Right forelimb (tissue), 1 donor: ENCODE data around the gene SLC25A51.

Source experiments
- DNase-seq: peaks from one replicate; pipeline ENCODE4 v3.0.0-alpha.2; 2018

The SLC25A51 gene

DNA sequence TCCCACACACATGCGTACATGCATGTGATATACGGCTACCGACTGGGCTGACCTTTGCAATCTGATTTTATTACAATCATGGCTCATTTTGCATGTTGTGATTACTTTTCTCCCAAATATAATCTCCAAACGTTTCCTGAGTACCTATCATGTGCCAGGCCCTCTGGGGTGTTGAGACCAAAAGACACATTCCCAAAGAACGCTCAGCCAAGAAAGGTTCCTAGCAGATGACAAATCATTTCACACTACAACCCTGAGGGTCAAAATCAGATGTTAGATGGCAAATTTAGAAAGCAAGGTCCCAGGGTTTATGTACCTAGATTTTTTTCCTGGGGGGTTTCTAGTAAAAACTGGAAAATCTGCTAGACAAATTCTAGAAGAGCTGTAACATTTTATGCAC is 32.4 kb upstream of the SLC25A51 start:
- no peak for DNase-seq

DNA sequence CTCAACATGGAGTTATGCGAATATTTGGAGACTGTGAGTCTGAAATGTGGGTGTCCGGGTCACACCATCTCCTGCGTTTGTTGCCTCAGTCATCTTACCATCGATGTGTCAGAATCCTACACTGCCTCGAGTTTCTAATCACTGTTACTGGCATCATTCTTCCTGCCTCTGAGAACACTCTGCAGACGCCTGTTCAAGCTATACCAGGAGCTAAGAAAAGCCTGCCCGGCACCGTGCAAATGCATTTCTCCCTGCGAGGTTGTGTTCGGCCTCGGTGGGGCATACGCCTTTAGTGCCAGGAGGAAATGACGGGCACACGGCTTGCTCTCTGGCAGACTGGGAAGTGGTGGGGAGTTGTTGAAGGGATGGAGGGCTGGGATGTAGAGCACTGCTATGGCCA is 31.2 kb upstream of the SLC25A51 start:
- DNase-seq = no peak

DNA sequence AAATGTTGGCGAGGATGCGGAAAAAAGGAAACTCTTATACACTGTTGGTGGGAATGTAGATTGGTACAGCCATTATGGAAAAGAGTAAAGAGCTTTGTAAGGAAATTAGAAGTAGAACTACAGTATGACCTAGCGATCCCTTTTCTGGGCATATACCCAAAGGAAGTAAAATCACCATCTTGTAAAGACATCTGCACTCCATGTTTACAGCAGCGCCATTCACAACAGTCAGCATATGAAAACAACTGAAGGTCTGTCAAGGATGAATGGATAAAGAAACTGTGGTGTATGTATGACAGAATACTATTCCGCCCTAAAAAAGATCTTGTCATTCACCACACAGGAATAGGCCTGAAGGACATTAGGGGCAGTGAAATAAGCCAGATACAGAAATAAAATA is 27.7 kb upstream of the SLC25A51 start:
- no peak for DNase-seq

DNA sequence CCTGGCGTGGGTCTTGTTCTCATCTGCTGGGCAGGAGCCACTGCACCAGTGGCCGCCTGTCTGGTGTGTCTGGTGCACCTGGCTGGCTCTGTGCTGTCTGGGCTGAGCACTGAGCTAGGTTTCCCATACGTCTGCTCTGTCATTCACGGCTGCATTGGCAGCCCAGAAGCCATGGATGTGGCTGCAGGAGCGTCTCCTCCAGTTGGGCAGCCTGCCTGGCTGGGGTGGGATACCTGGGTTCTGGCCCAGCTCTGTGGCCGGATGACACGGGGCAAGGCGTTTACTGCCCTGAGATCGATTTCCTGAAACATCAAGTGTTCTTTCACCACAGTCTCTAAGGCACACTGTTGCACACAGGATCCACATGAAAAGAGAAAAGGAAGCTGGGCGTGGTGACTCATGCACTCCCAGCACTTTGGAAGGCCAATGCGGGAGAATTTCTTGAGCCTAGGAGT is 25.5 kb upstream of the SLC25A51 start:
- no peak for DNase-seq

DNA sequence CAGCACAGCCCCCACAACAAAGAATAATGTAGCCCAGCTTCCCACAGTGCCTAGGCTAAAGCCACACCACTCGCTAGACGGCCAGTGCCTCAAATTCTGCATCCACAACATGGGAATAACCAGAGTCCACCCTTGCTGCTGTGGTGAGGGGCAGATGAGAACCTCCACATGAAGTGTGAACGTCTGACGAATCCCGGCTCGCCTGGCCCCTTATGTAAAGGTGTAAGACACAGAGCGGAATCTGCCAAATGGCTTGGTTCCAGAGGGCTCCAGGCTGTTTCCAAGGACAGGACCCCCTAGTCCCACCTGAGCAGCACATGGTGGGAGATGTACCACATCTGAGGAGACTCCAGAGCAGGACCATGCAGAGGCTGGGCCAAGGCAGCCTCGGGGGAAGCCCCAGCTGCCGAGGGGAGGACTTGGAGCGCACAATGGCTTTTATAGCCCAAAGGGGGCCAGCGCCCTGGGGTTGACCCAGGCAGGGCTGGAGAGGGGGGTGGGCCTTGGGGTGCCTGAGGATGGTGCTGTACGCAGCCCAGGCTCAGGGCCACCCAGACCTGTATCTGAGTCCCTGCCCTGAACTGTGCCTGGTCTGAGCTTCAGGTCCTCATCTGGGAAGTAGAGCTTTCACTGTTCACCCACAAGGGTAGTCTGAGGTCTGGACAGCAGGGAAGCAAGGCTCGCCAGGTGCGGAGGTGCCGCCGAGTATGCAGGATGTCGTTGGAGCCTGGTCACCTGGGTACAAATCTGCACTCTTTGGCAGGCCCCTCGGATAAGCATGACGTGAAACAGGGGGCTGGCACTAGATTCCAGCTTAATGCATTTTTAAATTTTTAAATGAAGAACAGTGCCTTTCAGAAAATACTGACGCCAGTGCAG is 24.9 kb upstream of the SLC25A51 start:
- no peak for DNase-seq

DNA sequence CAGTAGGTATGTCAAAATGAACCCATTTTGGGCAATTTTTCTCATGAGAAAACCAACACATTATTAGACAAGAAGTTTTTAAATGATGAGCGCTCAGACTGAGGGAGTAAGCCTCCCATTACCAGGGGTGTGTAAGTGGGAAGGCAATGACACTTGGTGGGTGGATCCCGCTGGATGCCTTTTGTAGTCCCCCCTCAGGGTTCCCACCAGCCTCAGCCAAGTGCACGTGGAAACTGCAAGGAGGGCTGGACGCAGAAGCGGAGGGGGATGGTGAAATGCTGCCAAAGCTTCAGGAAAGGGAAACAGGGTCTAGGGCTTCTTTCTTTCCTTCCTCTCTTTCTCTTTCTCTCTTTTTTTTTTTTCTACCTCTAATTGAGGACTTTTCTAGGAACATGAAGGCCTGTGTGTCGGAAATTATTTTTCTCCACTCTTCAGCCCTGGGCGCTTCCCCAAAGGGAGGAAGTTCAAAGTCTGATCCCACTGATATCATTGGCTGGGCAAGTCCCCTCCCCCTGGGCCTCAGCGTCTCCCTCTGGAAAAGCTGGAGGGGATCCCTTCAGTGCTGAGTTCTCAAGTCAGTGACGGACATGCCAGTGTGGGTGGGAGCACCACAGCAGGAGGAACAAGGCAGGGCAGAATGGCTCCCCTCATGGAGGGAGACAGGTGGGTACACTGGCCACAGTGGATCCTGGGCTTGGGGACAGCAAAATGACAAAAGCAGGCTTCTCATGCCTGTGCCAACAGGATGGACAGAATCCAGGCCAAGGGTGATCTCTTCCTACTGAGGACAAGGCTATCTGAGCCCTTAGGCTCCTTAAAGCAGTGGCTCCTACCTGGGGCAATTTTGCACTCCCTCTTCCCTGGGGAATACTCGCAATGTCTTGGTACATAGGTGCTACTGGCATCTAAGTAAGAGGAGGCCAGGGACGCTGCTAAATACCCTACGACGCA is 23.9 kb upstream of the SLC25A51 start:
- DNase-seq = no peak

DNA sequence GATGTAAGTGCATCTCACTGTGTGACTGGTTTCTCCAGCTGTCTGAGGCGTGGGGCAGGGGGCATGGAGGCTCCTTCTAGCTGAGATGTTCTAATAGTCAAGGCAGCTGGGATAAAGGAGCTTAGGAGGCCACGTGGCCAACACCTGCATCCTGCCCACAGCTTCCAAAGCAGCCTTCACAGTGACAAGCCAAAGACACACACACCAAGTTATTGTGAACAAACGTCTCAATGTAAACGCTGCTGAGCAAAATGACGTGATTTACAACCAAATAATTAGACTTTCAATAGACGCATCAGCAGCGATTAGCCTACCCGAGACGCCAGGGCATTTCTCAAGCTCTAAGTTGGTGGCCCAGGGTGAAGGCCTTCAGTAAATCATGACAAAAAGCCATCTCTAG is 23.2 kb upstream of the SLC25A51 start:
- DNase-seq = no peak

DNA sequence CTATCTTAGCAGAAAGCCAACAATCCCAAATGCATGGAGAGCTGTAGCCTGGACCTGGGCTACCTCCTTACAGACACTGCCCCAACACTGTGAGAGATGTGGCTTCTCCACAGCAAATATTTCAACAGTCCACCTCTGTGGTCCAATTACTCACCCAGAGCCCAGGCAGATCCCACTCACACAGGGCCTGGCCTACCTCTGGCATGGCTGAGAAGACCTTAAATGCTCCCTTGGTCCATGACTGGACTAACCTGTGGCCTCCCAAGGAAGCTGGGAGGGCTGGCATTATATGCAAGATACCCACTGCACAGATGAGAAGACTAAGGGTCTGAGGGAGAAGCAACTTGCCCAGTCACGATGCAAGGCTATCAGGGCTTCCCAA is 22.8 kb upstream of the SLC25A51 start:
- DNase-seq = no peak

DNA sequence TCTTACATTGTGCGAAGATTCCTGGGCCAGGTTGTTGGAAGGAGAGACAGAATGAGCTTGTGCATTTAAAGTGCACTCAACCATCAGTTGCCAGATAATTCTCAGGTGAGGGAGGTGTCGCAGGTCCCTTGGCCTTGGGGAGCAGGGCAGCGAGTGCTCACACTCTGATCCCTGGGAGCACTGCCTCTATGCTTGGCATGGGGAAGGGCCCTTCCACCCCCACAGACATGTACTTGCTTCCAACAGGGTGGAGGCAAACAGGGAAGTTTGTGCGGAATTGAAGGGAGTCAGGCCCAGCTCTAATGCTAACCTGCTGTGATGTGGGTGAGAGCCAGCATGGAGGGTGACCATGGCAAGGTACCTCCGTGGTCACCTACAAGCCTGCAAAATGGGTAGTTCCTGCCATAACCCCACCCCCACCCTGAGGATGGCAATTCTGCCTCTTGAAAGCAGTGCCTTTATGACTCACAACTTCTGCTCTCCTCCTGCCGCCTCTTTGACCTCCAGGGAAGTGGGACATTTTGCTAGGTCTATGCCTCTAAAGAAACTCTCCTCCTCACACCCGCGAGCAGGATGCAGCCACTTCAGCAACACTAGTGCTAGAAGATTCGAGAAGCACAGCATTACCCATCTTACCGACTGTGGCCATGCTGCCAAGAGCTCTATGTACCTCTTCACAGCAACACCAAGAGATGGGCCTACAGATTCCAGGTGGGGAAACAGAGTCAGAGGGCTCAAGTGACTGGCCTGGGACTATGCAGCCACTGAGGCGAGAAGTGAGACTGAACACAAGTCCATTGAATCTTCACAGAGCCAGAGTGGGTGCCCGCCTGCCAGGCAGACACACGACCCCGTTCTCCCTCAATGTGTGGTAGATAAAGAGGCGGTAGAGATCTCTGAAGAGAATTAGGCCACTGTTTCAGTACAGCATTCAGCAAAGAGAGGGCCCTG is 22.1 kb upstream of the SLC25A51 start:
- DNase-seq = no peak

DNA sequence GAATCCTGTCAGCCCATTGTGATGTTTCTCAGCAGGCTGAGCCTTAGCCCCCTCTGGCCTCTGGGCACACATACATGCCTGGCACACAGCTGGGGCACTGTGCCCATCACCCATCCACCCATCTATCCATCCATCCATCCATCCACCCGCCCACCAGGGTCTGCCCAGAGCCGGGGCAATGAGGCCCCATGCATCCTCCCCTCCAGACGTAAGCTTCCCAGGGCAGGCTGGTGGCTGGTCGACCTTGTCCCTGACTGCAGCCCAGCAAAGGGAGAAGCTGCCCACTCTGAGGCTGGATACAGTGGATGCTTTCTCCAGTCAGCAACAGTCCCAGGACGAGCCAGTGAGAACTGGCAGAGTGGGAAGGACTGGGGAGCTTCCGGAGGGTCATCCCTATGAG is 21.1 kb upstream of the SLC25A51 start:
- DNase-seq = no peak

DNA sequence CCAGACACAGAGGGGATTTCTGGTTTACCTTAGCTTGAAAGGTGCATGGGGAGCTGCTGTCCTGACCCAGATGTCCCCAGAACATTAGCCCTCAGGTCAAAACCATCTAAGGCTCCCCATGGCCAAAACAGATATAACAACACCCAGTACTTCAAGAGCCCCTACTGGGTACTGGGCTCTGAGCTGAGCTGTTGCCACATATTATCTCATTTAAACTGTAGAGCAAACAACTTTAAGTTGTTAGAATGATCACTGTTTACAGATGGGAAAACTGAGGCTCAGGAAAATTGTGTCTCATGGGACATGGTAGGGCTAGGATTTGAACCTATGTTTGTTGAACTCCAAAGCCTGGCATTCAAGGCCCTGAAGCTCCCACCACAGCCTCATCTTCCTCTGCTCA is 20.6 kb upstream of the SLC25A51 start:
- DNase-seq = no peak

DNA sequence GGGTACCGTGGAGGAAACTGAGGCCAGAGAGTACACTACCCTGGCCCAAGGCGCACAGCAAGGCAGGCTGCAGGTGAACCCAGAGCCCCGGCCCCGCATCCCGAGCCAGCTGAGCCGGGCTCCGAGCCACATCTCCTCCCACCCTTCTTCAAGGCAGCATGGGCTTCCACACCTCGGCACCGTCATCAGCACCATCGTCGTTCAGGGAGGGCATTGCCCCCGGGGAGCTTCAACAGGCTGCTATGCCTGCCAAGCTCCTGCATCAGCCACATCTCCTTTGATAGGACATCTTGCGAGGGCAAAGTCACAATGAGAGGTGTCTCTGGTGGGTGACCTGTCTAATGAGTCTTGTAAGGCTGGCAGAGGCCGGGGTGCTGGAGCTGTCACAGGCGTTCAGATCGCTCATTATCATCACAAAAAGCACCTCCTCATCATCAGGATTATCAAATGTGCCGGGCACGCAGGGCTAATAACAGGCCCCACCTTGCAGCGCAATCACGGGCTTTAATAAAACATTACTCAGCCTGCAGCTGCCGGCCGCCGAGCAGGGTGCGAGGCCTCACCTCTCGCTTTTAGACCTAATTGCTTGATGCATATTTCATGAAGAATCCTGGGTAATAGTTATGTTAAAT is 20.0 kb upstream of the SLC25A51 start:
- no peak for DNase-seq

DNA sequence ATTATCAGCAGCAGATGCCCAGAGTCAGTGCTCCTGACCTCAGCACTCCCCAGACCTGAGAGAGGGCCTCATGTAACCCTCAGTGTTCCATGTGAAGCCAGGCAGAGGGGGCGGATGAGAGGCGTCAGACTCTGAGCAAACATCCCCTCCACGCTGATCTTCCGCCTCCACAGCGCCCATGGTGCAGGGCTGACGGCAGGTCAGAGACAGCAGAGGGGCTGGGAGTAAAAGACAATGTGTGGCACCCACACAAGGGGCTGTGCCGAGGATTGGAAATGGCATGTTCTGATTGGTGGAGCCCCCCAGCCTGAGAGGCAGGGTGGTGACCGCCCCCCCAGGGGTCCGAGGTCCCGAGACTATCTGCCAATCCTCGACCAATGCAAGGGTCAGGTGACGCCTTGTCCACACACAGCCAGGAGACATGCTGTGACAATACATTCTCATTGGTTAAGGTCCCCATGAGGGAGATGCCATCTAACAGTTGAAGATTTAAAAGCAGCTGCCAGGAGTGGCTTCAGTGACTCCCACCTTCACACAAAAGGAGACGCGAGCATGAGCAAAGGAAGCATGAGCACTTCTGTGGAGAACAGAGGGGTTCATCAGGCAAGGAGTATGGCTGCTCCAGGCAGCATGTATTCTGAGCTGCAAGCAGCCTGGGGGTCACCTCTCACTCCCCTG is 19.3 kb upstream of the SLC25A51 start:
- DNase-seq = no peak

DNA sequence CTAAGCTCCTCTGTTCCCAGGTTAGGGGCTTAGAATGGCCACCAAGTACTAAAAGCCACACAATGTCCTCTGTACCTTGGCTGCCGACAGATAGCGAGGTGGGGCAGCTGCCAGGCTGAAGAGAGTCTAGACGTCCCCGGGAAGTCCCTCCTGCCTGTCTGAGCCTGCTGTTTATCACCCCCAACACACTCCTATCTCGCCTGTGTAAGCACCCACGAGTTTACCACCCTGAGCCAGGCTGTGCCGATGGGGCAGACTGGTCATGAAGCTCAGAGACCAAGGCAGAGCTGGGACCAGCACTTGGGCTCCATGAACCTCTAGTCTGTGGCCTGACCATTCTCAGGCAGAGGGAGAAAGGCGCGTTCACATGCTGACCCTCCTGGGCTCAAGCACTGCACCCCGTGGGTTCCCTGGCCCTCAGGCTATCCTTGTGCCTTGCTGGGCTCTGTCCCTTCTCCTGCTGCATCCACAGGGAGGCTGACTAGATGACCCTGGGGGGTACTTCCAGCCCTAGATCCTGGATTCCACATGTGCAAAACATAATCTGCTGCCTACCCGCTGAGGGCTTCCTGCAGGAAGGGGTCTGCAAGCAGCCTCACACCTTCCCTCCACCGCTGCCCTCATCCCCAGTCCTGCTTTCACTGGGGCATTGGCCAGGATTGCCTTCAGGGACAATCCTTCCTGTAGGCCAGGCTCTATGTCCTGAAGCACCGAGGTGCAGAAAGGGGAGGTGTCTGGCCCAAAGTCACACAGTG is 18.6 kb upstream of the SLC25A51 start:
- peak; percentile 40 for DNase-seq

DNA sequence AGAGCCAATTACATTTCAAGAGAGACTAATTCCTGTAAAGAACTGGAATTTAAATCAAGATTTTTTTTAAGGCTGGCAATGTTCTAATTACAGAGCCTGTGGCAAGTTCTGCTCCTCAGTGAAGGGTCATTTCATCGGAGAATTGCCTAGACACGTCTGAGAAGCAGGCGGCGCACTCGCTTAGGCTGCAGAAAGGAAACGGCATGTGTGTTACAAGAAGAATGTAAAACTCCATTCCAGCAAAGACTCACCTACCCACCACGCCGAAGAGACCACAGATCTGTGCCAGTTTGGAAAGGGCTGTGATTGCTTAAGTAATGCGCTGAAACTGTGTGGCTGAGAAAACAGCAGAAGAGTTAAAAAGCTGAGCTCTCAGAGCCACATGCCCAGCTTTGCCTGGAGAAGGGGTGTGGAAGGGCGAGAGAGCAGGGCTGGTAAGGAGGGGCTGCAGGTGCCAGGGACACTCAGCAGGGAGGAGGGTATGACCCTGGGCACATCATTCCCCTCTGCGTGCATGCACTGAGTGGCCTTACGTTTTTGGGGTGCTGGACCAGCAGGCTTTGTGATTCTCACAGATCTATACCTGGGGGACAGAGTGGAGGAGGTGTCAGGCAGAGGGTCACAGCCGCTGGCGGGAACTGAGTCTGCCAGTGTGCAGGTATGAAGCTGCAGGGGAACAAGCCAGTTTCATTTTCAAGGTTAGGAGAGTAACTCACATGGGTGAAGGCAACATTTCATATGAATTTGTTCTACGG is 17.8 kb upstream of the SLC25A51 start:
- DNase-seq = peak; percentile 48

DNA sequence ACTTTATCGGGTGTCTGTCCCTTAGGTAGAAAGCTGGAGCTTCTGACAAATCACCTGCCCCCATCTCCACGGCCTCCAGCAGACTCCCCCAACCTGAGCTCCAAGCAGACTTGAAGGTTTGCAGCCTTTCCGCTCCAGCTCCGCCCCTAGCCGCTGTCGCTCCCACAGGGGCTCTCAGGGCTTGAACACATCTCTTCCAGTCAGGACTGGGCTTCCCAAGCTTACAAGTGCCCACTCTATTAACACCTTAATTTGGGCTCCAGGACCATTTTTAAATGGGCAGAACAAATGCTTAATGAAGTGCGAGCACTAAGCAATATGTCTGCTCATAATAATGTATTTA is 17.2 kb upstream of the SLC25A51 start:
- peak; percentile 37 for DNase-seq

DNA sequence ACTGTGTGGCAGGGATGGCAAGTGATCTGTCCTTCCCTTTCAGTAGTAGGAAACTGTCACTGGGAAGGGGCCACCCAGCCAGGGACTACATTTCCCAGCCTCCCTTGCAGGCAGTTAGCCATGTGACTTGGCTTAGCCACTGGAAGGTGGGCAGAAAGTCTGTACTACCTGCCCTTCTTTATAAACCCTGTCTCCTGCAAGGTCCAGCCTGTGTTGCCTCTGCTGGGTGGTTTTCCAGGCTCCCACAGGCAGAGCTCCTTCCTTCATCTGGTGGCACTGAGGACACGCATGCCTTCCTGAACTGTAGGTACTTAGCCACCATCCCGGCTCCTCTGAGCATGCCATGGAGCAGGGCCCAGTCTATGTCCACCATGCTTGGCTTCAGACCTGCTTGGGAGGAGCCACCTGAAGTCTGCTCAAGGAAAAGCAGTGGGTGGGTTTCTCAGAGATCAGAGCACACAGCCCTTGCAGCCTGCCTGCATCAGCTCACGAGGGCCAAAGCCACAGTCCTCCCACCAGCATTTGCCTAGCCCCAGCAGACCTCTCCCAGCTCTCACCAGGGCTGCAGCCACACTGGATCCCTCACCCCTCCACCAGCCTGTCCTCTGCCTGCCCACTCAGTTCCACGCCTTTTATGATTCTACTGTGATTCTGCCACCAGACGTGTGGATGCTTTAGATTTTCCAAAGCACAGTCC is 16.7 kb upstream of the SLC25A51 start:
- peak; percentile 44 for DNase-seq

DNA sequence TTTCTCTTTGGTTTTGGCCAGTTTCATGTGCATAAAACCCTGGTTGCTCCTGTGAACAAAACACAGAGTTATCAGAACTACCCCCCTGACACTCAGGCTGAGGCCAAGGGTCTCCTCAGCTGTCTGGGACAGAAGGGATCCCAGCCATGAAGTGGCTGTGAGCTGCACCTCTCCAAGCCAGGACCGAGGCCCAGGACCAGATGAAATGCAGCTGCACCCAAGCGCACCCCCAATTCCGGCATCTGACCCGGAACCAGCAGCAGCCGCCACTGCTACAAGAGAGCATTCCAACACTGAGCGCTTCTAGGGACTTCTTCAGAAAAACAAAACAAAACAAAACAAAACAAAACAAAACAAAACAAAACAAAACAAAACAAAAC is 16.0 kb upstream of the SLC25A51 start:
- peak; percentile 39 for DNase-seq

DNA sequence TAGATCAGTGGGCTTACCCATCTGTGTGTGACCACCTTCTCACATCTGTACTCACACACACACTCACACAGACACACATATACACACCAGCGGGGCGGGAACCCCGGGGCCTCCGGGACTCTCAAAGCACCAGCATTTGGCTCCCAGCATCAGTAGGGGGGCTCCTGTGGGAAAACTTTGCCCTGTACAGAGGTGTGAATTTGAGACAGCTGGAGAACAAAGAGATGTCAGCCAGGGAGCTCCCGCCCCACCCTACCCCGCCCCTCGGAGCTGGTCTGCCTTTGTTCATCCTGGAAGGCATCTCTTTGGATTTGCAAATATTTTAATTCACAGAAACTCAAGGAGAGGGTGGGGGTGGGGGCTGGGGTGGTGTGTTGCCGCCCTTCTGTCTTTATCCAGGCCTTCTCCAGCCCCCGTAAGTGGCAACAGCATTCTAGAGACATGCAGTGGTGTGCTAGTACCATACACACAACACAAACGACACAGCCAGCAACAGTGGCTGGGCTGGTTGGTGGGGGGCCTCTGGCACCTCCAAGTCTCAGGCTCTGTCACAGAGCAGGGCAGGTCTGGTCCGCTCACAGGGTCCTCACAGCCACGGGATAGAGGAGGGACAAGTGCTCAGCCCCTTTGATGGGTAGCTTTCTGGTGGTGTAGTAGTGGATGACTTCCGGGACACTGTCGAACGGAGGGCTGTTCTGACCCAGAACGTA is 15.5 kb upstream of the SLC25A51 start:
- no peak for DNase-seq
